ENCODE data around the gene MMP15. TPM values are rescaled to one million over a fixed set of nuclear protein-coding genes. Genes with fewer than 3 reads are reported as not detected.

The MMP15 gene
- total and polyA plus RNA-seq, 11 donors = 22.1 to 84.7 (median 60.8) TPM

GRCh38 chr16:58021661-58022551 lies 3.6 kb upstream of the MMP15 start:
- Histone ChIP-seq H3K4me1 (peaks cover 14 to 62% (median 41%) of the 10 kb centered on the region in 12 donors), H3K9me3 (no peaks in the 10 kb centered on the region), H3K27ac (peak overlapping the region in 5 of 12 donors; percentile 37 to 78 (median 57)), H3K27me3 (peaks cover 0 to 13% (median 0%) of the 10 kb centered on the region in 9 donors), H3K36me3 (peaks cover 0 to 39% (median 19%) of the 10 kb centered on the region in 9 donors), H3K4me3 (no peak overlapping the region)
- intact Hi-C loops (cut with DNase I) = loop anchor here (1.0 to 10.0 kb wide), 11 partner anchors 99 to 463 kb away; partner anchors contain the start of gene CSNK2A2 (in 3 of the 10)
- TF ChIP-seq CTCF (IDR thresholded peaks at IDR 0.05) (no peak), POLR2A (IDR thresholded peaks at IDR 0.05) (no peak)
- DNase-seq (peak in 3 of 5 donors; percentile 21 to 48 (median 22)), ATAC-seq (no peak)
- WGBS, 4 donors = 59 to 71% (median 66%) methylated on average over 8 of the region's 8 CpGs

- Histone ChIP-seq H3K27me3 (peaks cover 0 to 22% (median 0%) of the 10 kb centered on the region in 9 donors), H3K27ac (peak overlapping the region in 10 of 12 donors; percentile 19 to 78 (median 57)), H3K9me3 (no peaks in the 10 kb centered on the region), H3K4me1 (peaks cover 14 to 64% (median 46%) of the 10 kb centered on the region in 12 donors), H3K36me3 (peaks cover 0 to 30% (median 13%) of the 10 kb centered on the region in 9 donors), H3K4me3 (peak overlapping the region in 2 of 12 donors; percentile 2 to 5)
- TF ChIP-seq POLR2A (IDR thresholded peaks at IDR 0.05) (no peak), CTCF (IDR thresholded peaks at IDR 0.05) (no peak)
- DNase-seq (peak; percentile 80 to 89 (median 87)), ATAC-seq (peak; percentile 33 to 60 (median 42))
- WGBS, 4 donors = 13 to 17% (median 13%) methylated on average over 16 to 18 of the region's 18 CpGs
- intact Hi-C loops (cut with DNase I) = loop anchor here in 7 of 10 donors (1.0 to 10.0 kb wide), 10 partner anchors 100 to 462 kb away; partner anchors contain the start of gene CSNK2A2 (in 3 of the 7)
Observed at GRCh38 chr16:58022601-58023371, 2.8 kb upstream of the MMP15 start.

- DNase-seq (peak in 3 of 5 donors; percentile 37 to 69 (median 51)), ATAC-seq (no peak)
- no peak for TF ChIP-seq CTCF (IDR thresholded peaks at IDR 0.05)
- TF ChIP-seq POLR2A (IDR thresholded peaks at IDR 0.05) = no peak
- Histone ChIP-seq H3K27ac (peak overlapping the region in 11 of 12 donors; percentile 75 to 99 (median 96)), H3K4me3 (peak overlapping the region; percentile 60 to 96 (median 88)), H3K4me1 (peaks cover 14 to 84% (median 64%) of the 10 kb centered on the region in 12 donors), H3K9me3 (no peaks in the 10 kb centered on the region), H3K27me3 (peaks cover 0 to 25% (median 0%) of the 10 kb centered on the region in 9 donors), H3K36me3 (peaks cover 0 to 14% (median 0%) of the 10 kb centered on the region in 9 donors)
- WGBS, 4 donors = 9 to 21% (median 13%) methylated on average over 49 to 57 of the region's 57 CpGs
- intact Hi-C loops (cut with DNase I) = loop anchor here in 5 of 10 donors (5.0 to 10.0 kb wide), 8 partner anchors 58 to 460 kb away; partner anchors contain the start of gene CSNK2A2 (in 4 of the 5)
Observed at GRCh38 chr16:58024486-58025350, 836 bp upstream of the MMP15 start.

Measured in heart left ventricle (tissue), 16 donors.